ENCODE data around the gene GALNT5.
"Not testable (repeated sequence)": the region's sequence is repeated elsewhere in the genome, so short reads cannot be mapped to it uniquely, and the experiment has no call there.

GALNT5 gene

DNA sequence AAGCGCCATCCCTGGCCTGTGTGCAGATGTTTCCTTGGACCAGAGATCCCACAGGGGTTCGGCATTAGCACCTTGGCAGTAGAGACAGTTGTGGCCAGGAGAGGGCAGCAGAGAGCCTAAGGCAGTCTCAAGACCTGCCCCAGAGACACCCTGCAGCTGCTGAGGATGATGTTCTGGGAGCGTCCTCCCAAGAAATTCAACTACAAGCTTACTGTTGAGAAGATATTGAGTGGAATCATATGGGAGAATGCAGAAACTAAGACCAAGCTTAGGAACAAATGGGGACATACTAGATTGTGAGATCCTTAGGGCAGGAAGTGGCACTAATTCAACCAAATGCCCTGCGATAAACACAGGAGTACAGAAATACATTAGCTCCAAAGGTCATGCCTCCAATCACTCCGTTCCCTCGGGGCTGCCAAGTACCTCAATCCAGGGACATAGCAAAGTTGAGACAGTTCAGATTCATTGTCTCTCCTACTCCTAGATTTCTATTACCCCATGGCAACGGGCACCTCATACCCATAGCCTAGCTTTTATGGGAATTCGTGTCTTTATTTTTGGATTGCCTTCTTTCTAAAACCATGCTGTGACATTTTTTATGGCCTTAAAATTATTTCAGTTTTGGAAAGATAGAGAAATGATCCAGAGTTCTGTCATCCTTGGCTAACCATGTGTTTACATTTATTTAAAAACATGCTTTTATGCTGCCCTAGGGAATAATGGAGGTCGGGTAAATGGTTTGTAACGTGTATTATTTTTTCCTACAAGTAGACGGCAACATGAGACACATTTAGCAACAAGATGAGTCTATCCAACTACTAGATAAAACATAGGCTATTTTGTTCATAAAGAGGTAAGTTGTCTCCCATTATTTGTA lies 70.4 kb downstream of the GALNT5 start:
- peak; percentile 72 for DNase-seq (ENCODE audit: low spot score)

DNA sequence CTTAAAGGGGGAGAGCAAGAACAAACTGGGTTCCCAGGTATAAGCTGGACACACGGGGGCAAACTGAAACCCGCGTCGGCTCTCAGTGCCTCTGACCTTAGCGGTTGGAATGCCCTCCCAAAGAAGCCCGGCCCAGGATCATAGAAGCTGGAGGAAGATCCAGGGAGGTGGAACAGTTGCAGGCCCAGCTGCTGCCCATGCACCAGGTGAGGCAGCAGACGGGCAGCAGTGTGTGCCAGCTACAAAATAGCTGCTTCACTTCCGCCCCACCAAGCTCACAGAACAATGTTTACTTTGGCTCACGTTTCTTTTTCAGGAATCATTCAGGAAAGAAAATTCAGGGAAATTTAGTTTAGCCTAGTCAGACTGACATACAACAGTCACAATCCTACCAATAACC lies 72.0 kb downstream of the GALNT5 start:
- no peak for DNase-seq (ENCODE audit: low spot score)

- DNase-seq (ENCODE audit: low spot score) = no peak
Measured at GRCh38 chr2:157333304-157334047, 76.0 kb downstream of the GALNT5 start.

DNA sequence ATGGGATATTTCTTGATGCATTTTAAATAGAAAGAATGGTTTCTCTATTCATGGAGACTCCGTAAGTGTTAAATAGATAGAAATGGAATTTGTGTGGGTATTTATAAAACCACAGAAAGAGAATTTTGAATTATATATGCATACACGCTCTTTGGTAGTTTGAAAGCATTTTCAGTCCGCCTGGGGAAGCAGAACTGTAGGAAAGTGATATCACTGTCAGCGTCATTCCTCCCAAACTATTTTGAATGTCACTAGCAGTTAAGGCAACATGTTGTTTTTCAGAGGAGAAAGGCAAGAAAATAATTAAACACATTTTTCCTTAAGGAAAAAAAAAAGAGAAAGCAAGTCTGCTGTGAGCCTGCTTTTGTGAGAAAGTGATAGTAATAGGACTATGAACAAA lies 76.8 kb downstream of the GALNT5 start:
- no peak for DNase-seq (ENCODE audit: low spot score)

GRCh38 chr2:157334797-157335196 lies 77.3 kb downstream of the GALNT5 start:
- DNase-seq (ENCODE audit: low spot score) = no peak

GRCh38 chr2:157336137-157337010 lies 78.9 kb downstream of the GALNT5 start:
- peak; percentile 52 for DNase-seq (ENCODE audit: low spot score)

DNA sequence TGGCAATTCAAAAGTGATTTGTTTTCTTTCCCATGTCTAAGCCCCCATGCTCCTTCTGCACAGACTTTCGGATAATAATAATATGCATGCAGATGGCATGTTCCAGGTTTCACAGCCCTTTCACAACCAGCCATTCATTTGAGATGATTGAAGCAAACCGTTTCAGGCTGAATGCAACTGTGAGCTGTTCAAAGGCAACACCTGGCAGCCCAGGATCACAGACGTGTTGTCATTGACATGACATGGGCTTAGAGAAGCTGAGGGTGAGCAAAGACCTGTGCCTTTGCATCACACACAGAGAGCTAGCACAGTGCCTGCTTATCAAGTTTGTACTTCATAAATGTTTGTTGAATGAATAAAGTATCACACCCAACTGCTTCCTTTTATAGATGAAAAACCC lies 80.5 kb downstream of the GALNT5 start:
- DNase-seq (ENCODE audit: low spot score) = no peak

- DNase-seq (ENCODE audit: low spot score) = no peak
Measured at GRCh38 chr2:157339965-157340655, 82.6 kb downstream of the GALNT5 start.

- not testable (repeated sequence) for DNase-seq (ENCODE audit: low spot score)
Measured at GRCh38 chr2:157341381-157341780, 83.9 kb downstream of the GALNT5 start.

DNA sequence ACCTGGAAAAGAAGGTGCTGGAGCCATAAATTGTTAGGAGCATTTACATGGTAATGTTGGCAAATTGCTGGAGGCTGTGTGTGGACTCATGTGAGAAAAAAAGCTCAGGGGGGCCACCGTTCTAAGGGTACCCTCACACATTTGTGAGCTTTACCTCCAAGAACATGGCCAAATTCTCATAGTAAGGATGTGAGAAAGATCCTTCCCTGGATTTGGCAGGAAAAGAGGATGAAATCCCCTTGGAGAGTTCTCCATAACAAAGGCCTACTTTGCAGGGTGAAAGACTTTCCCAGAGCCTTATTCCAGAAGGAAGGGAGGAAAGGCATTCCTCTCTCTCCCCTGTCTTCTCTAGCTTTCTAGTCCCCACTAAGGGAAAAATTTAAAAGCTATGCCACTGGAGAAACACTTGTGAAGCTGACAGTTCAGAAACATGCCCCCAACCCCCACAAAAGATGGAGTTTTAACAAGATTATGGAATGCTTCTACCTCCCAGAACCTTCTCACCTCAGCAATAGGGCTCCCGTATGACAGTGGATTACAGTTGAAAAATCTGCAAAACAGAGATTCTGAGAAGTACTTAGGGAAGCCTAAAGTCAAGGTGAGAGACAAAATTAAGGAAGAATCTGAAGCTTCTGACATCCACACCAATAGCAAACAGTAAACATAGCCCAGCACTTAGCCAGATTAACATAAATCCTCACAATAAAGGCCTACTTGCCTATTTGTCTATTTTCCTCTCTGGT lies 88.3 kb downstream of the GALNT5 start:
- no peak for DNase-seq (ENCODE audit: low spot score)

GRCh38 chr2:157348291-157348921 lies 90.9 kb downstream of the GALNT5 start:
- no peak for DNase-seq (ENCODE audit: low spot score)

DNA sequence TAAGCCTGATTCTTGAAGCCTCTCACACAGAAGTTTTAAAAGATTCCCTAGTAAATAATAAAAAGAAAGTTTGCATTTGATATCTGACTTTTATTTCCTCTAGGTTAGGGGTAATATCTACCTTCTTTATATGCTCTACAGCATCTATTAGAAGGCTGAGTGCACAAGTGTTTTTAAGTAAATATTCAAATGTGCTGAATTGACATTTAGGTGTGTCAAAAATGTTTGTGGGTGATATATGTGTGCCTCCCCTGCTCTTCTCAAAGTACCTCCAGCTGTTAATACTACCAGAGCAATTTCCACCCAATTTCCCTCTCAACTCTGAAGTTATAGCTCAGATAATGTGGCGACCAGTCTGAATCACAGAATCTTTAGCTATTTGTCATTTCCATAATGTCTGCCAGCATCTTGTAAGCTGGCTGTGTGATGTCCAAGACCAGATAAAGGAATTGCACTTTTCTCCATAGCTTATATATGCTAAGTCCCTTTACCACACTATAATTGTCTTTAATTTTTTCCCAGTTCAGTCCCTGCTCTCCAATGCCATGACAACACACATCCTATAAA lies 92.5 kb downstream of the GALNT5 start:
- DNase-seq (ENCODE audit: low spot score) = no peak

DNA sequence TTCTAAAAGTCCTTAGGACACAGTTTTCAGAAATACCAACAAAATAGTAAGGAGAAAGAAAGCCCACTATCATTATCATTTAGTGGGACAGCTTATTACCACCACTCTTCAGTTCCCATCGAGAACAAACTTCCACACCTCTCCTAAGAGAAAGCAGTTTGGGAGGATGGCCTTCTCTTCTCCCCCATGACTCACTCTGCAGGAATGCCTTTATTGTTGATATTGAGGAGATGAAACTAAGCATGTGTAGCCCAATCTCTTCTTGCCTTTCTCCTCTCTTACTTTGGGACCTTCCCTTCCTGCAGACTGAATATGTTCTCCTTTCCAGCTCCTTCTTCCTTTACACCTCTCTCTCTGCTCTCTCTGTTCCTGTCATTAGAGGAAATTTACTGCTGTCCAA lies 98.1 kb downstream of the GALNT5 start:
- DNase-seq (ENCODE audit: low spot score) = no peak

DNA sequence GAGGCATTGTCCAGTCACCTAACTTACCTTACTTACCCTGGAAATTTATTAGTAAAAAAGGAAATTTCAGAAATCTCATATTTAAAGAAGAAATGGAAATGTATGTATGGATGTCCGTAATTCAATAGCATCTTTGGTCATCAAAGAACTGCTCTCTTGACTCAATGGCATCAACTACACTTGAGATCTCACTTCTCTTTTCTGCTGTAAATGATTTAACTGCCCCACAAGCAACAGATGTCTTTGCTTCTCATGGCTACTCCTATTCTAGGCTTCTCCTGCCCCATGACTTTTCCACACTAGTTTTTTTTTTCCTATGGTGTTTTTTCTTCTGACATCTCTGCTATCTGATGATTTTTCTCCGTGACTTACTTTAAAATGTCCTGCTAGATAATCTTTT lies 102.1 kb downstream of the GALNT5 start:
- no peak for DNase-seq (ENCODE audit: low spot score)

- no peak for DNase-seq (ENCODE audit: low spot score)
Measured at GRCh38 chr2:157361526-157361925, 104.0 kb downstream of the GALNT5 start.

DNA sequence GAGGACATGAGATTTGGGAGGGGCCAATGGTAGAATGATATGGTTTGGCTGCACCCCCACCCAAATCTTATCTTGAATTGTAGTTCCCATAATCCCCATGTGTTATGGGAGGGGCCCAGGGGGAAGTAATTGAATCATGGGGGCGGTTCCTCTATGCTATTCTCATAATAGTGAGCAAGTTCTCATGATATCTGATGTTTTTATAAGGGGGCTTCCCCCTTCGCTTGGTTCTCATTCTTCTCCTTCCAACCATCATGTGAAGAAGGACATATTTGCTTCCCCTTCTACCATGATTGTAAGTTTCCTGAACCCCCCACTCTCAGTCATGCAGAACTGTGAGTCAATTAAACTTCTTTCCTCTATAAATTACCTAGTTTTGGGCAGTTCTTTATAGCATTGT lies 105.1 kb downstream of the GALNT5 start:
- DNase-seq (ENCODE audit: low spot score) = no peak

DNA sequence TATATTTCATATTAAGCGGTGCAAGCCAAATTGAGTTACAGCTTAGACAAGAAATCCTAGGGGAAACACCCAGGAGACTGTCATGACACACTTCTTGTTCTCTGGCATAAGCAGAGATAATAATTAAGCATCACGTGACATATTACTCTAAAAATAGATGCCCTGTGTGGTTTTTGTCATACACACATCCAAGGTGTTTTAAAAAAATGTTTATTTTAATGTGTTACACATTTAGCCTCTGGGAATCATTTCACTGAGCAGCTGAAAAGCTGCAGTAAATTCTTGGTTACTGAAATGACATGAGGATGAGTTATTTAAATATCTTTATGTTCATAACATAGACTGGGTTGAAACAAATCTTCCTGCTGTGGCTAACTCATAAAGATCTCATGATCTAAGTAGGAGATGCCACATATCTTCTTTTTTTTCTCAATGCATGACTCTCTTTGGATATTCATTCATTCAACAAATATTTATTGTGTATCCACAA lies 106.2 kb downstream of the GALNT5 start:
- DNase-seq (ENCODE audit: low spot score) = no peak

Data from LoVo (cell line).